NCI-H748 (cell line): ENCODE data around the gene CDH13.

Experiments
- DNase-seq: peaks from one replicate; lab custom pipeline; 2025; ENCODE audit not compliant: unreplicated experiment; lab: John Stamatoyannopoulos, UW

CDH13 gene

GRCh38 chr16:82684256-82684655, 57.5 kb downstream of the CDH13 start:
- DNase-seq: no peak

GRCh38 chr16:82685526-82685925, 58.8 kb downstream of the CDH13 start:
- DNase-seq: no peak

DNA sequence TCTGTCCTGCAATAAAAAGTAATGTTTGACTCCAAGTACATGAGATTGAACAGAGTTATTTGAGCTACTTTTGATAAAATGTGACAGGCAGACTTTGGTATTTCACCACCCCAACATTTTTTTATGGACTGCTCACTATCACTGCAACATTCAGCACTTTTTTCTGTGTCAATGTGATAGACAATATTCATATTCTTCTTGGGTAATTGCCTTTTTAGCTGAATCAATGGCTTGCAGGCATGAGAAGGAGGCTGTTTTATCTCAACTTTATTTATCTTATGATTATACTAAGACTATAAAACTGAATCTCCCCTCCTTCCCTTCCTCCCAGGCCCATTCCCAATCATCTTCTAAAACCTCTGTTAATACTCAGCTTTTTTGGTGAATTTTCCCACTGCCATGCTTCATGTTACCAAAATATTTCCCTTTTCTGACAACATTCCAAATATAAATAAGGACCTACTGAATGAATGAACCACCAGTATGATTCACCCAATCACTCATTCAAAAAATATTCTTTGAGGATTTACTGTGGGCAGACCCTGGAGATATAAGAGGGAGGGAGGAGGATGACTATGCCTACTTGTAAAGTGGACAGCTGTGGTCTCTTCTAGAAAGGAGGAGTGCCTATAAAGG, 67.6 kb downstream of the CDH13 start:
- DNase-seq: no peak

DNA sequence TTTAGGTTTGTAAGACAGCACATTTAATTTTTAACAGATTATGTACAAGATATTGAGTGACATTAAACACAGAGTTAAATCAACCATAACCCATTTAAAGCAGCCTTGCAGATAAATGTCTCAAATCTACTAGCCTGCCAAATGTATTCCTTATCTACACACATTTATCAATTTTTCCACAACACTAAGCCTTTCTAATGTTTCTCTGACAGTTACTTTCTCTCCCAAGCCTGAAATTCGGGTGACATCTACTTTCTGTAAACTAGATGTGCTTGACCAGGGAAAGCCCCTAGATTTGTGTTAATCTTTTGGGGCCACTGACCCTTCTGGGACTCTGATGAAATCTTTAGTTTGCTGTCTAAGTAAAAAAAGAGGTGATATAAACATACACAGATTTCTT, 69.0 kb downstream of the CDH13 start:
- DNase-seq: no peak

DNA sequence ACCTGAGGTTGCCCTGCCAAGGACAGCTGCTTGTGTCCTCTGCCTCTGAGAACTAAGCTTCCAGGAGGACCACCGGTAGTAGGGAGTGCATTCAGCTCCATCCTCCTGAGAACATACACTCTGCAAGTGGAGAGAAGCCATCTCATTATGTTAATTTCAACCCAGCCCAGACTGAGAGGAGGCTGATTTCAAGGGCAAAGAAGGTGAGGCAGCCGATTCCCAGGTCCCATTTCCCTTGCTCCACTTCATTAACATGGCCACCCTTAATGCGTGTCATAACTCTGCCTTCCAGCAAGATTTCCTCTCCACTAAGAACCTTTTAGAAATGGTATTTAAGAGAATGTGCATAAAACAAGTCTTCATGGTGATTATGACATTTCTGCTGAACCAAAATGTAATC, 72.5 kb downstream of the CDH13 start:
- no peak for DNase-seq

- DNase-seq: no peak
Measured at GRCh38 chr16:82699711-82700495, 73.1 kb downstream of the CDH13 start.

GRCh38 chr16:82700541-82701235, 73.9 kb downstream of the CDH13 start:
- no peak for DNase-seq

DNA sequence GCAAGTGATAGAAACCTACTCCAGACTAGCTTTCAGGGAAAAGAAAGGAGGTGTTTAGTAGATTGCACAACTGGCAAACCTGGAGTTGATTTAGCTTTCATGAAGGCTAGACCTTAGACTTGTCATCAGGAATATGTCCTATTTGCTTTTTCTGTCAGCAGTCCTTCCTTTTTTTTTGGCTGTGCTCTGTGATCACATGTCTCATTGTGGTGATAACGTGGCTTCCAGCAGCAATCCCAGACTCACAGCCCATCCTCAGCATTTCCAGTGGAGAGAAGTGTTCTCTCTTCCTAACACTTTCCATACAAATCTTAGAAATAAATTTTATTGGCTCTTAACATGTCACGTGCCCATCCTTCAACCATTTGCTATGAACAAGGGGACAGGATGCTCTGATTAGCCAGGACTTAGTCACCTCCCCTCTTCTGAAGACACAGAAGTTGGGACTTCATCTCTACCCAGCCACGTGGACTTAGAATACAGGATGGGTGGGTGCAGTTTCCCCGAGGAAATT, 74.7 kb downstream of the CDH13 start:
- no peak for DNase-seq

- no peak for DNase-seq
Measured at GRCh38 chr16:82703161-82703560, 76.4 kb downstream of the CDH13 start.

DNA sequence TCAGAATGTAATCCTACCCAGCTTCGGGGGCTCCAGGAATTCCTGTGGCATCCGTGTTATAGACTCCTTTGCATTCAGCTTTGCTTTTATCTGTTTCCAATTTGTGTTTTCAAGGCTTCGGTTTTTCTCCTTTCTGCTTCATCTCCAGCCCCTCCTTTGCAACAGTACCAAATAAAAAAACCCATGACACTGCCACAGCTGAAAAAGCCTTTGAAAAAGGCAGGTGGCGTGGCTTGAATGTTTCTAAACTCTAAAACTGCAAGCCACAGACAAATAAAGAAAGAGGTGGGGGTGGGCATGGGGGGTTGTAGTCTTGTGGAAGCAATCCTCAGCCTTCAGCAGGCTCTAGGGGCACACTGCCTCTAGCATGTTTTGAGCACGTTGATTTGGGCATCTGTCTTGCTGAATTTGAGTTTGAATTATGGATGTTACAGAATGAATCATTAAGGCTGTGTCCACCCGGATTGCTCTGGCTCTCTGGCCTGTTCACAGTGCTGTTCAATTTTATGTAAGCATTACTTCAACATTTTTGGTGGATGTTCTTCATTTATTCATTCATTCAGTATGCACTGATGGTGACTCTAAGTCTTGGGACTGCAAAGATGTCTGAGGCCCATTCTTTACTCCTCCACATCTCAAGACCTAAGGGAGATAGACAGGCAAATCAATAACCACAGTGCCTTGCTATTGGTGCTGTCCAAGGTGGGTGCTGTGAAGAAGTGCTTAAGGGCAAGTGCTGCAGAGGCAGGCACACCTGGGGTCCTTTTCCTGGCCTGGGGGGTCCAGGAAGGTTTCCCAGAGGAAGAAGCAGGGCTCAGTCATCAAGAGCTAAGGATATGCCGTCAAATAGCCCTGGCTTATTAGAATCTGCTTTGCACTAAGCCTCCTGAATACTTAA, 77.4 kb downstream of the CDH13 start:
- DNase-seq: no peak

- DNase-seq: no peak
Measured at GRCh38 chr16:82709987-82710386, 83.2 kb downstream of the CDH13 start.

GRCh38 chr16:82713778-82714177, 87.0 kb downstream of the CDH13 start:
- no peak for DNase-seq

GRCh38 chr16:82715160-82715559, 88.4 kb downstream of the CDH13 start:
- DNase-seq: peak; percentile 33

- no peak for DNase-seq
Measured at GRCh38 chr16:82715833-82716232, 89.1 kb downstream of the CDH13 start.

DNA sequence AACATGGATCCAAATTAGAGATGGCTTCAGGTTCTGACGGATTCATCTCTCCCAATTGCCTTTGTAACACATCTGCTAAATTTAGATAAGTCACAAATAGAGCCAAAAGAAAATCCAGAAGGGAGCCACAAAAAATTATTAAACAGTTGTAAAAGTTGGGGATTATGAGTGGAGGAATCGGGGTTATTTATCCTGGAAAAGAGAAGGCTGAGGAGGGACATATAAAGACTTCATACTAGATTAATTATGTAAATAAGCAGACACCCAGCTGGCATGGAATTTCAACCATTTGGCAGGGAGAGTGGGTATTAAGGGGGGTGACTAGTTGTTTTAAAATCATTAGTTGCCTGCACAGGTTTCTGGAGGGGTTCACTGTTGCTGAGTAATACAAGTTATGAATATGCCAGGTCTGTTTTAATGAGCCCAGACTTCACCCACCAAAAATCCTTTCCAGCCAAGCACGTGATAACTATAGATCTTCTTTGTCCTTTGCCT, 89.6 kb downstream of the CDH13 start:
- no peak for DNase-seq

GRCh38 chr16:82720414-82720813, 93.6 kb downstream of the CDH13 start:
- DNase-seq: no peak

DNA sequence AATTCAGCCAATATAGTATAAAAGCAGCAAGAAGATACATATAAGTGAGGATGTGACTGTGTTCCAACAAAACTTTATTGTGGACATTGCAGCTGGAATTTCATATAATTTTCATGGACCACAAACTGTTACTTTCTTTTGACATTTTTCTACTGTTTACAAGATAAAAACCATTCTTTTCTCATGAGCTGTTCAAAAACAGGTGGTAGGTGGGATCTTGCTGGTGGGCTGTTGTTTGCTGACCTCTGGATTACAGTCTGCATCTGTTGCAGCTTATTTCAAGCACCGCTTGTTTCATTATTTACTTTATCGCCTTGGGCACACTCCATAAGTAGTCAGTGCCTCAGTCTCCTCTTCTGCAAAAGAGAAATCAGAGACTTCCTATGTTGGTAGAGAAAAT, 99.5 kb downstream of the CDH13 start:
- no peak for DNase-seq

- DNase-seq: no peak
Measured at GRCh38 chr16:82728901-82729300, 102.1 kb downstream of the CDH13 start.

DNA sequence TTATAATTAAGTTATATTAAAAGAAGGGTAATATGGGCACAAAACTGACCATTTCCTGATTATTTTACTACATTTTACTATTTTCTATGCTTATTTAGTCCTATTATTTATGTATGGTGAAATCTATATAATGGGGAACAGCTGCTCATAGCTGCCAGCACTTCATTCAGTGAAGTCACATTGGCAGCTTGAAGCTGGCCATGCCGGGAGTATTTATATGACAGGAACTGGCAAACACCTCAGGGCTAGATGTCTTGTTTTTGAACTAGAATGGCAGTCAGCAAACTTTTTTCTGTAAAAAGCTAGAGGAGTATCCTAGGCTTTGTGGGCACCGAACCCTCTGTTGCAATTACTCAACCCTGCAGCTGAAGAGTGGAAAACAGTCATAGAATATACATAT, 104.1 kb downstream of the CDH13 start:
- no peak for DNase-seq

GRCh38 chr16:82732461-82732860, 105.7 kb downstream of the CDH13 start:
- no peak for DNase-seq

GRCh38 chr16:82735186-82735585, 108.4 kb downstream of the CDH13 start:
- no peak for DNase-seq
